NCI-H524 (cell line): ENCODE measurements around the gene OSBPL1A.
"Not testable (repeated sequence)": the region's sequence is repeated elsewhere in the genome, so short reads cannot be mapped to it uniquely, and the experiment has no call there.

Source experiments
- DNase-seq, 2 experiments: peaks; one replicate each; lab custom pipeline; 2025; lab: John Stamatoyannopoulos, UW

Gene OSBPL1A

GRCh38 chr18:24185805-24186204 lies 211.8 kb downstream of the OSBPL1A start:
- no peak for DNase-seq

GRCh38 chr18:24181806-24182205 lies 215.8 kb downstream of the OSBPL1A start:
- no peak for DNase-seq

GRCh38 chr18:24180048-24180447 lies 217.6 kb downstream of the OSBPL1A start:
- DNase-seq, result no peak

- DNase-seq, result no peak
Observed at GRCh38 chr18:24177499-24178133, 220.0 kb downstream of the OSBPL1A start.

- DNase-seq, result peak; percentile 17 to 34
Observed at GRCh38 chr18:24176727-24177416, 220.8 kb downstream of the OSBPL1A start.

- no peak for DNase-seq
Observed at GRCh38 chr18:24173997-24174396, 223.6 kb downstream of the OSBPL1A start.

GRCh38 chr18:24170360-24170759 lies 227.3 kb downstream of the OSBPL1A start:
- DNase-seq, result no peak

- DNase-seq, result no peak
Observed at GRCh38 chr18:24168496-24168895, 229.1 kb downstream of the OSBPL1A start.

GRCh38 chr18:24161304-24161703 lies 236.3 kb downstream of the OSBPL1A start:
- no peak for DNase-seq

- DNase-seq, result no peak
Observed at GRCh38 chr18:24160086-24160485, 237.5 kb downstream of the OSBPL1A start.

- DNase-seq, result no peak
Observed at GRCh38 chr18:24157855-24158254, 239.8 kb downstream of the OSBPL1A start.

GRCh38 chr18:24153397-24153796 lies 244.2 kb downstream of the OSBPL1A start:
- no peak for DNase-seq

- DNase-seq, result not testable (repeated sequence)
Observed at GRCh38 chr18:24149591-24149990, 248.0 kb downstream of the OSBPL1A start.

- DNase-seq, result no peak
Observed at GRCh38 chr18:24142376-24142775, 255.2 kb downstream of the OSBPL1A start.

GRCh38 chr18:24140697-24141096 lies 256.9 kb downstream of the OSBPL1A start:
- no peak for DNase-seq

GRCh38 chr18:24138789-24139616 lies 258.6 kb downstream of the OSBPL1A start, which contains the start of gene CABYR:
TSS of gene CABYR (plus strand) at chr18:24139062. CDS start at chr18:24143115, 4,053 bp downstream.
- DNase-seq, result peak; percentile 71 to 85

GRCh38 chr18:24138409-24138788 lies 259.2 kb downstream of the OSBPL1A start:
- no peak for DNase-seq

GRCh38 chr18:24136967-24137373 lies 260.7 kb downstream of the OSBPL1A start:
- DNase-seq, result peak in 1 of 2 experiments; percentile 4

- DNase-seq, result no peak
Observed at GRCh38 chr18:24130494-24130893, 267.1 kb downstream of the OSBPL1A start.

GRCh38 chr18:24128700-24129099 lies 268.9 kb downstream of the OSBPL1A start:
- no peak for DNase-seq

- no peak for DNase-seq
Observed at GRCh38 chr18:24127735-24128134, 269.9 kb downstream of the OSBPL1A start.

GRCh38 chr18:24126155-24126961 lies 271.3 kb downstream of the OSBPL1A start:
- no peak for DNase-seq
